Measurements from ENCODE around the gene BCR. TPM values are rescaled to one million over a fixed set of nuclear protein-coding genes. Genes with fewer than 3 reads are reported as not detected.

Gene BCR
- total and polyA plus RNA-seq, 2 of the 8 experiments (the other 6 are each of a cell fraction or from before 2014, with no cell fraction given): 66.7 to 130 TPM

GRCh38 chr22:23200898-23201297 is 20.6 kb downstream of the BCR start (continued):
- no peak for TF ChIP-seq CHD7 (IDR thresholded peaks at IDR 0.05; ENCODE audit: insufficient replicate concordance, low read length)
- TF ChIP-seq CTBP2 (IDR thresholded peaks at IDR 0.05; ENCODE audit: borderline replicate concordance, insufficient read depth, insufficient read length, low read length): no peak
- no peak for TF ChIP-seq GTF2F1 (IDR thresholded peaks at IDR 0.05; ENCODE audit: borderline replicate concordance, low read depth, low read length)
- TF ChIP-seq EP300 (IDR thresholded peaks at IDR 0.05; ENCODE audit: borderline replicate concordance in 1 of 2, low read depth in 2 of 2, low read length in 2 of 2): no peak
- TF ChIP-seq CEBPB (IDR thresholded peaks at IDR 0.05; ENCODE audit: low read depth, low read length): no peak
- no peak for TF ChIP-seq JUN (IDR thresholded peaks at IDR 0.05; ENCODE audit: low read depth, low read length)
- no peak for TF ChIP-seq KDM4A (IDR thresholded peaks at IDR 0.05; ENCODE audit: low read depth, low read length, severe bottlenecking)
- TF ChIP-seq KDM5A (IDR thresholded peaks at IDR 0.05; ENCODE audit: low read length): no peak
- no peak for TF ChIP-seq ATF3 (IDR thresholded peaks at IDR 0.05; ENCODE audit: insufficient read depth, low read depth, low read length)
- no peak for TF ChIP-seq POU5F1 (IDR thresholded peaks at IDR 0.05; ENCODE audit: low read depth, low read length)
- no peak for TF ChIP-seq SP1 (IDR thresholded peaks at IDR 0.05; ENCODE audit: low read depth, low read length)
- no peak for TF ChIP-seq YY1 (IDR thresholded peaks at IDR 0.05; ENCODE audit: low read depth, low read length)

All from H1 (cell line).